GM19025 (cell line): ENCODE data around the gene JMJD8.
"Not testable (repeated sequence)": the region's sequence is repeated elsewhere in the genome, so short reads cannot be mapped to it uniquely, and the experiment has no call there.

ENCODE experiments used
- ATAC-seq: cut with Tn5 transposase; IDR thresholded peaks from one replicate; pipeline ENCODE4 v1.9.1; 2021; ENCODE audit warnings: mild to moderate bottlenecking, low read depth, moderate library complexity; ENCODE audit not compliant: unreplicated experiment

JMJD8 gene

DNA sequence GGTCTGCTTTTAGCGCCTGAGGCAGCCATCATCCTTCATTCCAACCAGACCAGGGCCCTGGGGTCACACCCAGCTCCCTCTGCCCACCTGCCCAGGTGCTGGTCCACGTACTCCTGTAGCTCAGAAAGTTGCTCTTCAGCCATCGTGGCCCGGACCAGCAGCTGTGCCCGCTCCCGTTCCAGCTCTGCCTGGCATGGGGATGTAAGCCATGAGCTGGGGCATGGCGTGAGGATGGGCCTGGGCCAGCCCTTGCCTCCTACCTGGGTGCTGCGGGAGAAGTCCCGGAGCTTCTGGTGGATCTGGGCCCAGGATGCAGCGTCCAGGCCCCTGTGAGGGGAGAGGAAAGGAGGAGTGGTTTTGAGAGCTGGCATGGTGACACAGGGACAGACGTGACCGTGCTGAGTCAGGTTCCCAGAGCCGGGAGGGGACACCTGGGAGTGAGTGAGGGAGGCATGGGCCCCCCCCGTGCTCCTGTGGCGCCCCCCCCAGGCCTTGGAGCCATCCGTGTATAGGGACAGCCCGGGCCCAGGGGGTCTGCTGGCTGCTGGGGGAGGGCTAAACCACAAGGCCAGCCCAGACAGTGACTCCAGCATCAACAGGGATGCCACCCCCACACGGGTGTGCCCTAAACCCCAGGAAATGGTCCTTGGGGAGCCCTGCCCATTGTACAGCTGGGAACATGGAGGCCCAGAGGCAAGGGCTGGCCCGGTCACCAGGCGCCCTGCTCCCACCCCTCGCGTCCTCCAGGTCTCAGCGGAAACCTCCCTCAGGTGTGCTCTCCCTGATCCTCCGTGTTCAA, 38.9 kb upstream of the JMJD8 start:
- no peak for ATAC-seq

DNA sequence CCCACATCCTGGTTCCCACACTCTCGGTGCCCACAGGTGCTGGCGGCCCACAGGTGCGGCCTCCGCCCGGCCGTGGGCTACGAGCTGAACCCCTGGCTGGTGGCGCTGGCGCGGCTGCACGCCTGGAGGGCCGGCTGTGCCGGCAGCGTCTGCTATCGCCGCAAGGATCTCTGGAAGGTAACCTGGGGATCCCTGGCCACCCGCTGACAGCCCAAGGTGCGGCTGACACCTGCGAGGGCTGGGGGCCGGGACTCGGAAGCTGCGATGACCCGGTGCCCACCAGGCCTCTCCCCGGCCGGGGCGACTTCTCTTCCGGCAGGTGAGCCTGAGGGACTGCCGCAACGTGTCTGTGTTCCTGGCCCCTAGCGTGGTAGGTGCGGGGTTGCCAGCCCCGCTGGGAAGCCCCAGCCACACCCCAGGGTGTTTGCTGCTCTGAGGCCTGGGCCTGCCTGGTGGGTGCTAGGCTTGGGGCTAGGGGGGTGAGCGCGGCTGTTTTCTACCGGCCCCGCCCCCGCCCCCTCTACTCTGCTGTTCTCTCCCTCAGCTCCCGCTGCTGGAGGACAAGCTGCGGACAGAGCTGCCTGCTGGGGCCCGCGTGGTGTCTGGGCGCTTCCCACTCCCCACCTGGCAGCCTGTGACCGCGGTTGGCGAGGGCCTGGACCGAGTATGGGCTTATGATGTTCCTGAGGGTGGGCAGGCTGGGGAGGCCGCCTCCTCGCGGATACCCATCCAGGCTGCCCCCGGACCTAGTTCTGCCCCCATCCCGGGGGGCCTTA, 37.8 kb upstream of the JMJD8 start:
- no peak for ATAC-seq

DNA sequence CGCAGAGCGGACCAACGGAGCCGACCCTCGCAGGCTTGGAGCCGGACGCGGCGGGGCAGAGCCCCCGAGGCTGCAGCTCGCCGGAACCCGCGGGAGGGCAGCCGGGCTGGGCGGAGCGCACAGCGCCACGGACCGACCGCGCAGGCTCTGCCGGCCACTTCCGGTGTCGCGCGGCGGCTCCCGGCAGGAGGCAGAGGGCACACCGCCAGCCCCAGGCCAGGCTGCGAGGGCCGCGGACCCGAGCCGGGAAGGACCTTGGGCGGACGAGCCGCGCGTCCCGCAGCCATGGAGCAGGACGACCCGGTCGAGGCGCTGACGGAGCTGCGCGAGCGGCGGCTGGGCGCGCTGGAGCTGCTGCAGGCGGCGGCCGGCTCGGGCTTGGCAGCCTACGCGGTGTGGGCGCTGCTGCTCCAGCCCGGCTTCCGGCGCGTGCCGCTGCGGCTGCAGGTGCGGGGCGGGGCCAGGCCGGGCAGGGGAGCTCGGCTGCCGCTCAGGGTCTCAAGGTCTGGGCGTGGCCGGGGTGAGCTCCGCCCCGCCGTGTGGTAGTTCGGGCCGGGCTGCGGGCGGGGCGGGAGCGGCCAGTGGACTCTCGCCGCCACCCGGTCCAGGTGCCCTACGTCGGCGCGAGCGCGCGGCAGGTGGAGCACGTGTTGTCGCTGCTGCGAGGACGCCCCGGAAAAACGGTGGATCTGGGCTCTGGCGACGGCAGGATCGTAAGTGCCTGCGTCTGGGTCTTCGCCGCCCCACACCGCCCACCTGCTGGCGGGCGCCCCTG, 37.0 kb upstream of the JMJD8 start, which contains the start of gene ANTKMT:
TSS of gene ANTKMT (plus strand) at position 157 of the 775 bp plus-strand sequence. CDS start at position 286, 129 bp downstream.
- peak; percentile 71 for ATAC-seq

DNA sequence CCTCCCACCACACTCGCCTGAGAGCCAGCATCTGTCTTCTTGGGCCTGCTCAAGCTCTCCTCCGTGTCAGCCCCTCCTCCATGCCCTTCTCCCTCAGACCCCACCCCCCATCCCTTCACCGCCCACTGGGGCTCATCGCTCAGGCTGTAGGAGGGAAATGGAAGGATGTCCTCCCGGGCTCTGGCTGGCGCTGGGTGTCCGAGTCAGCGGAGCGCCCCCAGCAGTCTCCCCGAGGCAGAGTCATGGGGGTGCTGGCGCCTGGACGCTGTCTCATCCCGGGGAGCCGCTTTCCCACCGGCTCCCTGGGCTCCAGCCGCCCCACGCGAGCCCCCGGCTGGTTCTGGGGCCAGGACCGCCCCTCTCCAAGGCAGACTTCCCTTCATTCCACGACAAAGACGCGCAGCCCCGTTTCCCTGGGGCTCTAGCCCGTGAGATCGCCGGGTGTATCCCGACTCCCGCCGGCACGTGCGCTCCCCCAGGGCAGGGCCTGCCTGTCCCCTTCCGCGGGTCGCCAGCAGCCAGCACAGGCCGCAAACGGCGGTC, 36.4 kb upstream of the JMJD8 start:
- peak; percentile 6 for ATAC-seq

DNA sequence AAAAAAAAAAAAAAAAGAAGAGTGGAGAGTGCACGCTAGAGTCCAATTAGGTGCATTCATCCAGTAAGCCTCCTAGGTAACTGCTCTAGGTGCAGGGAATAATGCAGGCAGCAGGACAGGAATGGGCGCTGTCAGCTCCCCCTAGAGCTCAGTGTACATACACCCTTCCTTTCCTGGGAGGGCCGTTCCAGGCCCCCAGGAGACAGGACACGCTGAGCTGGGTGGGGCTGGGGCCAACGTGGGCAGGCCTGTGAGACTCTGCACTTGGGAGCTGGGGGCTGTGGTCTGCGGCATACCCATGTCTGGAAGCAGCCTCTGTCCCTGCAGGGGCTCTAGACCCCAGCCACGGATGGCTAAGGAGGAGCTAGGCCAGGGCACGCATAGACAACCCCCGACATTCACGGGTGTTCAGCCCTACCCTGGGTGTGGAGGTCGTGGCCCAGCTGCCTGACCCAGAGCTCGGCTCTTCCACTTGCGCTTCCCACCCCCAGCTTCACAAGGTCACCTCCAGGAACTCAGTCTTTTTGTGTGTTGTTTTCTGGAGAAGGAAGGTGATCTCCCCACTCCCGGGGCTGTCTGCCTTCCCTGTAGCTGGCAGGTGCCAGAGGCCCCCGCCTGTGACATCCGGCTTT, 35.8 kb upstream of the JMJD8 start:
- no peak for ATAC-seq

DNA sequence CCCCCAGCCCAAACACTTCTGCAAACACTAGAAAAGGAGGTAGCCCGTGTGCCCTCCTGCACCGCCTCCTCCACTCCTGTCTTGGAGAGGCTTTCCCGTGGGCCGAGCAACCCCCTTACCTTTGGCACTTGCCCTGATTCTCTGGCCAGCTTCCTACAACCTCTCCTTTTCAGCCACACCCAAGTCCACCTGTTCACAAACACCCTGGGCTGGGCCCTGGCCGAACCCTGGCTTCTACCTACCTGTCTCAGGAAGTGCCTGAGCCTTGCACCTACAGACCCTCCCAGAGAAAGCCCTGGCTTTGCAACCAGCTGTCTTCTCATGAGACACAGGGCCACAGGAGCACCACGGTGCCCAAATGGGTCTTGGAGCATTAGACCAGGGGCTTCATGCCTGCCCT, 34.8 kb upstream of the JMJD8 start:
- ATAC-seq: no peak

DNA sequence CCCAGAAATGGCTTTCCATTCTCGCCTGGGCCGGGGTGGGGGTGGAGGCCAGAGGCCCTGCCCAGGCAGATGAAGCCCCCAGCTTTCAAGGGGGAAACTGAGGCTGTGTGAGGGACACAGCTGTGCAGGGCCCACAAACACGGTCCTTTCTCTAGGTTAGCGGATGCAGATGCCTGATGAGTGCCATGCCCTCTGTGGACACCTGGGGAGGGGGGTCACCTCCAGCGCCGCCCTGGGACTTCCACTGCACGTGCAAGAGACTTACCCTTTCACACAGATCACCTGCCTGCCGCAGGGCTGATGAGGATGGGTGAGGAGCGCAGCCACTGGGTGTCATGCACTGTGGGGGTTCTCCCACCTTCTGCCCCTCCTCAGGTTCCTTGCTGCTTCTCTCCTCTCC, 34.3 kb upstream of the JMJD8 start:
- ATAC-seq: no peak

DNA sequence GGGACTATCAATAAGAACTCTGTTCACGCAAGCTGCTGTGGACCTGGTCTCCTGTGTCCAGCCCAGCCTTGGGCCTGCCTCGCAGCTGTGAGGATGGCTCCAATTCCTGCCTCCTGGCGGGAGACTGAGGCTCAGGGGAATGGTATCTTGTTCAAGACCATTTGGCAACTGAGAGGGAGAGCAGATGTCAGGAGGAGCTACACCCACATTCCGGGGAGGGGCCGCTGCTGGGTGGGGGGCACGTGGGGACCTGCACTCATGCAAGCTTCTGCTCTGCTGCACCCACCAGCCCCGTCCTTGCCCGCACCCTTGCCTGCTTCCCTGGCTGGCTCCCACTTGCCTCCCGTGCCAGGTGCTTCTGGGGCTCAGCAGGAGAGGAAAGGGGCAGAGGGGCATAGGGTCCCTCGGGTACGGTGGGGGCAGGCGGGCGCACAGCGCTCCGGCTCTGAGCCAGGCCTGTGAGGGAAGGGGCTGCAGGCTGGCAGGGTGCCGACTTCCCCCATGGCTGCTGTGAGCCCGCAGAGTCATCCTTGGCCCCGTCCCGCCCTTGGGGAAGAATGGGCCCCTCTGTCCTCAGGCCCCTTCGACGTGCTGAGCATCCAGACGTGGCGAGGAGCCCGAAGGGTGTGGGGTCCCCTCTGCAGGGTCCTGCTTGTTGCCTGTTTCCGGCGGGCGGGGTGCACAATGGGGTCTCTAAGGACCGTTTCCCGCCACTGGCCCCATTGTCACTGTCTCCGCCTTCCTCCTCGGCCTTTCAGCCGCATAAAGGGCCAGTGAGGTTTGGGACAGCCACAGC, 33.5 kb upstream of the JMJD8 start:
- ATAC-seq: no peak

DNA sequence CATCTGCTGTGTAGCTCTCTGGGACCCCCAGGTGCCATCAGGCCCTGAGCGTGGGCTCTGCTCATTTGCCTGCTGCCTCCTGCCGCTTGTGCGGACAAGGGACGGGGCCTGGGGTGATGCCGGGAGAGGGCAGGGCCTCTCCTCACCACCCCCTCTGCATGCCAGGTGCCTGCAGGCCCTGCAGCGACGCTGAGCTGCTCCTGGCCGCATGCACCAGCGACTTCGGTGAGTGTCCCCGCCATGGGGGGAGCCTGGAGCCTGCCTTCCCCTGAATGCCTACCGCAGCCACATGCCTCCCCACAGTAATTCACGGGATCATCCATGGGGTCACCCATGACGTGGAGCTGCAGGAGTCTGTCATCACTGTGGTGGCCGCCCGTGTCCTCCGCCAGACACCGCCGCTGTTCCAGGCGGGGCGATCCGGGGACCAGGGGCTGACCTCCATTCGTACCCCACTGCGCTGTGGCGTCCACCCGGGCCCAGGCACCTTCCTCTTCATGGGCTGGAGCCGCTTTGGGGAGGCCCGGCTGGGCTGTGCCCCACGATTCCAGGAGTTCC, 32.7 kb upstream of the JMJD8 start:
- ATAC-seq: no peak

DNA sequence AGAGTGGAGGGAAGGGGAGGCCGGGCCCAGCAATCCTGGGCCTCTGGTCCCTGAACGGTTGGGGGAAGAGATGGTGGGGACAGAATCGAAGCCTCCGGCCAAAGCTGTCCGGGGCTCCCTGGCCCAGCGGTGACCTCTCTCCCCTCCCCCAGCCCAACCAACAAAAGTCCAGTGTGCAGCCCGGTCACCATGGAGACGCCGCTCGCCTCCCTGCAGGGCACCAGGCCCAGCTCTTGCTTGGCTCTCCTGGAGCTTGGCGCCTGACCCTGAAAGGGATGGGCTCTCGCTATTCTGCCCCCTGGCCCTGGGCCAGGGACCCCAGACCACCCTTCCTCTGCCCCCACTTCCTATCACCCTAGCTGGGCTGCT, 32.0 kb upstream of the JMJD8 start:
- ATAC-seq: no peak

DNA sequence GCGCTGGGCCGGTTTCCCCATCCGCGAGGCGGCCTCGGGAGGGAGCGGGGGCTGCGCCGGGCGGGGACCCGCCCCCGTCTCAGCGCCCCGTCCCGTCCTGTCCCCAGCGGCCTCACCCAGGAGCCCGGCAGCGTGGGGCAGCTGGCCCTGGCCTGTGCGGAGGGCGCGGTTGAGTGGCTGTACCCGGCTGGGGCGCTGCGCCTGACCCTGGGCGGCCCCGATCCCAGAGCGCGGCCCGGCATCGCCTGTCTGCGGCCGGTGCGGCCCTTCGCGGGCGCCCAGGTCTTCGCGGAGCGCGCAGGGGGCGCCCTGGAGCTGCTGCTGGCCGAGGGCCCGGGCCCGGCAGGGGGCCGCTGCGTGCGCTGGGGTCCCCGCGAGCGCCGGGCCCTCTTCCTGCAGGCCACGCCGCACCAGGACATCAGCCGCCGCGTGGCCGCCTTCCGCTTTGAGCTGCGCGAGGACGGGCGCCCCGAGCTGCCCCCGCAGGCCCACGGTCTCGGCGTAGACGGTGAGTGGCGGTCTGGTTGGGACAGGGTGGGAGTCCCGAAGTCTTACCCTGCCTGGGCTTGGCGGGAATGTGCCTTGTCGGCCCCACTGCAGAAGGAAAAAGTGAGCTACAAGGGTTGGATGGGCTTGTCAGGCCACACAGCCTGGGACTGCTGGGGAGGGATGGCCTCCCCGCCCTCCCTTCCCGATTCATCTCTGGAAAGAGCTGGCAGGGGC, 31.5 kb upstream of the JMJD8 start:
- peak; percentile 8 for ATAC-seq

DNA sequence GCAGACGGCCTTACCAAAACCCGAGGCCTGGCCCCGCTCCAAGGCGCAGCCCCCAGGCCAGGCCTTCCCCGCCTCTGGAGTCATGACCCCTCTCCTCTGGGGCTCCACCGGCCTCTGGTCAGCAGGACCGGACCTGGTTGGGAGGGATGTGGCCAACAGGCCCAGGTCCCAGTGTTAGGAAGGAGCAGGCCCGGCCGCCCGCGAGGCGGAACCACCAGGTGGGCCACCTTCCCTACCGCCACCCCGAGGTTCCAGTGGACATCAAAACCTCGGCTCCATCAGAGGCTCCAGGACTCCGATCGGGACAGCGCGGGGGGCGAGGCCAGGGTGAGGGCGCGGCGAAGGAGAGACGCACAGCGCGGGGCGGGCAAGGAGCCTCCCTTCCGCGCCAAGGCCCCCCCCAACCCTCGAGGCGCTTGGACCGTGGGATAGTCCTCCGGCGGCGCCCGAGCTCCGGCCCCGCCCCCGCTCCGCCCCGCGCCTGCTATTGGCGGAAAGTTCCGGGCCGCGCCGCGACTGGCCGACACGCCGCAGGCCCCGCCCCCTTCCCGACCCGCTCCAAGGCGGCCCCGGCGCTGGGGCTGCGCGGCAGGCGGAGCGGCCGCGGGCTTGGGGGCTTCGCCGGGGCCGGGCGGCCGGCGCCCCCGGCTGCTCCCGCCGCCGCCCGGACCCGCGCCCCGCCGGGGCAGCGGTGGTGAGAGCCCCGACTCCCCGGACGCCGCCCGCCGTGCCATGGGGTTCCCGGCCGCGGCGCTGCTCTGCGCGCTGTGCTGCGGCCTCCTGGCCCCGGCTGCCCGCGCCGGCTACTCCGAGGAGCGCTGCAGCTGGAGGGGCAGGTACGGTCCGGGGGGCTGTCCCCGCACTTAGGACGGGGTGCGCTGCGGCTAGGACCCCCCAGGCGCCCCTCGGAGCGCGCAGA, 30.7 kb upstream of the JMJD8 start, which contains the start of gene METRN:
TSS of gene METRN (plus strand) at position 561 of the 919 bp plus-strand sequence. CDS start at position 733, 172 bp downstream.
- ATAC-seq: peak; percentile 84

DNA sequence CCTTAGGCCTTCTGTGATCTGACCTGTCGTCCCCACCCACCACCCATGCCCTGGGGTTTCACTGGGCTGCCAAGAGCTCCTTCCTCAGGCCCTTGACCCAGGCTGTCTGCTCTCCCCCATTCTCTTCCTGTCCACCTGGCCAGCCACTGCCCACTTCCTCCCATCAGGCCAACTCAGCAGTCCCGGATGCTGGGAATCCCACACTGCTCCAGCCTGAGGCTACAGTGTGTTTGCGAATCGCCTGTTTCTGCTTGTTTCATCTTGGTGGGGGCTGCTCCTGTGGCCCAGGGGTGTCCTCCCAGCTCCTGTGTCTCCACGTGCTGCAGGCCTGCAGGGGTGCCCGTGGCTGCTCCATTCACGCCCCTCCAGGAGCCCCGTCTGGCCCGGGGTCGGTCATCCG, 29.9 kb upstream of the JMJD8 start:
- ATAC-seq: no peak

DNA sequence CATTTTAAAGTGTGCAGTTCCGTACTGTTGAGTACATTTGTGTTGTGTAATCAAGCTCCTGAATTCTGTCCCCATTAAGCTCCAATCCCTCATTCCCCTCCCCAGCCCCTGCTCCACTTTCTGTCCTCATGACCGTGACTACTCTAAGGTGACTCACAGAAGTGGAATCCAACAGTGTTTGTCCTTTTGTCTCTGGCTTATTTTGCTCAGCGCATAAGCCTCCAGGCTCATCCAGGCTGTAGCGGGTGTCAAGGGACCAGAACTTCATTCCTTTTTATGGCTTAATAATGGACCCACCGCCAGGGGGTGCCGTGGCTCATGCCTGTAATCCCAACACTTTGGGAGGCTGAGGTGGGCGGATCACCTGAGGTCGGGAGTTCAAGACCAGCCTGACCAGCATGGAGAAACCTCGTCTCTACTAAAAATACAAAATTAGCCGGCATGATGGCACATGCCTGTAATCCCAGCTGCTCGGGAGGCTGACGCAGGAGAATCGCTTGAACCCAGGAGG, 28.7 kb upstream of the JMJD8 start:
- not testable (repeated sequence) for ATAC-seq

DNA sequence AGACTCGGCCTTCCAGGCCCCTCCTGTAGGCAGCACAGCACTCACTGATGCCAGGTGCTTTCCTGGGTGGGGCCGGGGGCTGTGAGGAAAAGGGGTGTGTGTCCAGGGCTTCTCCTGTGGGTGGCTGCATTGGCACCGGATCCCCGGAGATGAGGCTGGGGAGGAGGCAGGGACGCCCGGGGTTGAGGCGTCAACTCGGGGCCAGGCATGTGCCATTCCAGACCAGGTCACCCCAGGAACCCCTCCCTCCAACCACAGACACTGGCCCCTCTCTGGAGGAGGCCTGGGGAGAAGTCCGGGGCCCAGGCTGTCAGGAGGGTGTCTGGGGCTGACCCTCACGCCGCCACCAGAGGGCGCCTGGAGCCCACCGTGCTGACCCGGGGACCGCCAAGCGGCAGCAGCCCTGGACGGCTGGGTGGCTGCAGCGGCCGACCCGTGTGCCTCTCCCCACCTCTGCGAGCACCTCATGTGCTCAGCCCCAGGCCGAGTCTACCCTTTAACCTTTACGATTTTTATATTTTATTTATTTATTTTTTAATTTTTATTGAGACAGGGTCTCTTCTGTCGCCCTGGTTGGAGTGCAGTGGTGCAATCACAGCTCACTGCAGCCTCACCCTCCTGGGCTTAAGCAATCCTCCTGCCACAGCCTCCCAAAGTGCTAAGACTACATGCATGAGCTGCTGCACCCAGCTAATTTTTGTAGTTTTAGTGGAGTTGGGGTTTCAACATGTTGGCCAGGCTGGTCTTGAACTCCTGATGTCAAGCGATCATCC, 27.6 kb upstream of the JMJD8 start:
- no peak for ATAC-seq

DNA sequence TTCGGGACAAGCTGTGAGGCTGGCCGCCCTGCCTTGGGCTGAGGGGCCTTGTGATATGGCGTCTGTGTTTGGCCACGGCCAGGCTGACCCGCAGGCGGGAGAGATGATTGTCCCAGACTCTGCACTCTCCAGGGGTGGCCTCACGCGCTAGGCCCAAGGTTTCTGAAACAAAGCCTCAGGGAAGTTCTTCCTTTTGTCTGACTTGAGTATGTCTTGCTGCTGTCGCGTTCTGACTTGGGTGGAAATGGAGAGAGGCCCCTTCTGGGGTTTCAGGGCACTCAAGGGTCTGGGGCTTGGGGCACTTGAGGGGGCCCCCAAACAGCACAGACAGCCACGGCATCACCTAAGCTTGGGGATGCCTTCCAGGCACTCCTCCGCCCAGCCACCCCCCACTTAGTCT, 26.9 kb upstream of the JMJD8 start:
- ATAC-seq: no peak
